Upper lobe of right lung (tissue), 1 donor: ENCODE data around the gene CPVL. TPM values are rescaled to one million over a fixed set of nuclear protein-coding genes. Genes with fewer than 3 reads are reported as not detected.

Source experiments
- ATAC-seq: fragments of 200-7000 bp; cut with Tn5 transposase; one replicate; pipeline ENCODE4 v1.9.1; 2020; ENCODE audit warnings: mild to moderate bottlenecking, moderate library complexity
- DNase-seq: peaks from one replicate; pipeline ENCODE4 v3.0.0-alpha.2; 2020
- H3K27ac ChIP-seq: fragments of 200-600 bp; one replicate; pipeline ENCODE4 v1.8.0; 2022
- H3K27me3 ChIP-seq: fragments of 200-600 bp; one replicate; pipeline ENCODE4 v1.8.0; 2022; ENCODE audit warnings: mild to moderate bottlenecking
- H3K36me3 ChIP-seq: fragments of 200-600 bp; one replicate; pipeline ENCODE4 v1.8.0; 2022
- H3K4me1 ChIP-seq: fragments of 200-600 bp; one replicate; pipeline ENCODE4 v1.8.0; 2022
- H3K4me3 ChIP-seq: fragments of 200-600 bp; one replicate; pipeline ENCODE4 v1.8.0; 2022; ENCODE audit warnings: mild to moderate bottlenecking
- H3K9me3 ChIP-seq: fragments of 200-600 bp; one replicate; pipeline ENCODE4 v1.8.0; 2022
- intact Hi-C: fragments of 100-400 bp; cut with DNase I; formaldehyde crosslinking; loops from one replicate; pipeline ENCODE4 v1.11.0; 2022
- total RNA-seq: library from RNA; stranded (reverse); fragmentation: NEBNext Ultra II Directional; extraction: Animal tissue kit (Norgen Biotek cat#: 25700); gene quantifications from one replicate; pipeline ENCODE4 v1.2.1, GENCODE V29; 2021
- TF ChIP-seq, protein P1 (sequence below): fragments of 200-600 bp; IDR thresholded peaks from one replicate; pipeline ENCODE4 v1.8.0; 2022; ENCODE audit warnings: antibody characterized with exemption
- donor health status: DM: no; HTN: yes; CAD: no; lungs with severe emphysema.

Gene CPVL
- total RNA-seq, 1 donor from 2014 or later, result 31.9 TPM

DNA sequence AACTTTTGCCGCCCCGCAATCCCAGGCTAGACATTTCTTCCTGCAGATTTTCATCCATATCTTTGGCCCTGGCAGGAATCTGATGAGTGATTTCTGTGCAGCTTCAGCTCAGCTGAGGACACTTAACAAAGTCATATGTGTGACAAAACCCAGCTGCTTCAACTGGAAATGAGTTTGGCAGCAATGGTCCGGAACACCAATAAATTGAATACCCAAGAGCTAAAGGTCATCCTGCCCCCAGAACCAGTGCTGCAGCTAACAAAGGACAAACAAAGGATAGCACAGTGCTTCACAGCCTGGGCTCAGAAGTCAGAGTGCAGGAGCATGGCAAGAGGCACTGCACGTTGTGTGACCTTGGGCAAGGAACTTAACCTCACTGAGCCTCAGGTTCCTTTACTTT, 148.2 kb downstream of the CPVL start:
- Histone ChIP-seq H3K36me3 (no peaks in the 10 kb centered on the region), H3K4me1 (no peaks in the 10 kb centered on the region), H3K4me3 (no peak overlapping the region), H3K27ac (no peak overlapping the region), H3K27me3 (no peaks in the 10 kb centered on the region), H3K9me3 (no peaks in the 10 kb centered on the region)
- intact Hi-C loops, result no loop called here
- no peak for DNase-seq
- TF ChIP-seq, protein P1, sequence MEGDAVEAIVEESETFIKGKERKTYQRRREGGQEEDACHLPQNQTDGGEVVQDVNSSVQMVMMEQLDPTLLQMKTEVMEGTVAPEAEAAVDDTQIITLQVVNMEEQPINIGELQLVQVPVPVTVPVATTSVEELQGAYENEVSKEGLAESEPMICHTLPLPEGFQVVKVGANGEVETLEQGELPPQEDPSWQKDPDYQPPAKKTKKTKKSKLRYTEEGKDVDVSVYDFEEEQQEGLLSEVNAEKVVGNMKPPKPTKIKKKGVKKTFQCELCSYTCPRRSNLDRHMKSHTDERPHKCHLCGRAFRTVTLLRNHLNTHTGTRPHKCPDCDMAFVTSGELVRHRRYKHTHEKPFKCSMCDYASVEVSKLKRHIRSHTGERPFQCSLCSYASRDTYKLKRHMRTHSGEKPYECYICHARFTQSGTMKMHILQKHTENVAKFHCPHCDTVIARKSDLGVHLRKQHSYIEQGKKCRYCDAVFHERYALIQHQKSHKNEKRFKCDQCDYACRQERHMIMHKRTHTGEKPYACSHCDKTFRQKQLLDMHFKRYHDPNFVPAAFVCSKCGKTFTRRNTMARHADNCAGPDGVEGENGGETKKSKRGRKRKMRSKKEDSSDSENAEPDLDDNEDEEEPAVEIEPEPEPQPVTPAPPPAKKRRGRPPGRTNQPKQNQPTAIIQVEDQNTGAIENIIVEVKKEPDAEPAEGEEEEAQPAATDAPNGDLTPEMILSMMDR, result no peak
- no peak for ATAC-seq

DNA sequence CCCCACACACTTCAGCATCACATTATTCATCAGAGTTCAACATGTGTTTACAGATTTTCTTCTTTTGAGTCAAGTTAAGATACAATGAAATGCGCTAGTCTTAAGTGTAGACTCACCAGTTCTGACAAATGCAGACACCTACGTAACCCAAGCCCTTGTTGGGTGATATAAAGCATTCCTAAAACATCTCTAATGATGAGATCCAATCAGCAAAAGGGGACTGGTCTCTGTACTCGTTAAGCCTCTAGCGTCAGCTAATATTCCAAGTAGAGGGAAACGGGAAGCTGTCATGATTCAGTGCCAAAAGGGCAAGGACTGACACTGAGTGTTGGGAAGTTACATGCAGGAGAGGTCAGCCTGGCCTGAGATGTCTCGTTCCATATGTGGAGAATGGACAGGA, 149.5 kb downstream of the CPVL start:
- TF ChIP-seq, protein P1, result no peak
- no peaks in the 10 kb centered on the region for H3K36me3 ChIP-seq

DNA sequence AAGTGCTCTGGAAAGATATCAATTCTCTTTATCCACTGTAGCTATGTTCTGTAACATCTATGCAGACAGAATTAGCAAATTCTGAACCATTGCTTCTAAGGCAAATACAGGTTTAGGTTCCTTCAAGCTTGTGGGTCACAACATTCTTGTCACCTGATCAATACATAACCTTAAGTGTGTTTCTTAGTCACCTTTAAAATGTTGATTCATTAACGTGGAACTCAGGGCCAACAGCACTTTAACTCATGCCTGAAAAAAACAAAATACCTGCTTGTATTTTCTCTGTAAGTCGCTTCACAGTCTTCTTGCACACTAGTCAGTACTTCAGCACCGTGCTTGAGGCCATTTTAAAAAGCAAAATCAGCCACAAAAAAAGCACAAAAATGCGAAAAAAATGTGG, 153.0 kb downstream of the CPVL start:
- no peaks in the 10 kb centered on the region for H3K36me3 ChIP-seq
- H3K4me3 ChIP-seq, result no peak overlapping the region
- DNase-seq (no peak), ATAC-seq (no peak)
- H3K9me3 ChIP-seq, result no peaks in the 10 kb centered on the region
- TF ChIP-seq, protein P1, result no peak
- no peaks in the 10 kb centered on the region for H3K4me1 ChIP-seq
- no peaks in the 10 kb centered on the region for H3K27me3 ChIP-seq
- no peak overlapping the region for H3K27ac ChIP-seq
- intact Hi-C loops, result no loop called here

More for the DNA sequence above, 149.5 kb downstream of the CPVL start:
- no peak overlapping the region for H3K27ac ChIP-seq
- no peak overlapping the region for H3K4me3 ChIP-seq
- H3K4me1 ChIP-seq, result no peaks in the 10 kb centered on the region
- H3K9me3 ChIP-seq, result no peaks in the 10 kb centered on the region
- intact Hi-C loops, result no loop called here
- no peak for DNase-seq
- no peak for ATAC-seq
- H3K27me3 ChIP-seq, result no peaks in the 10 kb centered on the region

DNA sequence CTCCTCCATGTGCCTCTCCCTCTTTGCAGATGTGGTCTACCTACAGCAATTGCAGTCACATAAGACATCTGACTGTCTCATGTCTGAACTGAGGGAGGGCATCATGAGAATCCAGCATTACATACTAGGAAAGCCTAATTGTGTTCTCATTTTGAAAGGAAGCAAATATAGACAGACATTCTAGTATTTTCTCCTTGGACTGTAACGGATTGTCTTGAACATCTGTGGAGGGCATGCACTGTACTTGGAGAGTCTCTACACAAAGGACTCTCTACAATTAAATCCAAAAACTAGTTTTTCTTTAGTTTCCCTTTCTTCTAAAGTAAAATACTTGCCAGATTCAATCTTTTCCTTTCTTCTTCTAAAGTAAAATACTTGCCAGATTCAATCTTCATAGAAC, 153.5 kb downstream of the CPVL start:
- Histone ChIP-seq H3K27me3 (no peaks in the 10 kb centered on the region), H3K27ac (no peak overlapping the region), H3K9me3 (no peaks in the 10 kb centered on the region), H3K36me3 (no peaks in the 10 kb centered on the region), H3K4me1 (no peaks in the 10 kb centered on the region), H3K4me3 (no peak overlapping the region)
- ATAC-seq (no peak), DNase-seq (no peak)
- TF ChIP-seq, protein P1, result no peak
- intact Hi-C loops, result no loop called here

DNA sequence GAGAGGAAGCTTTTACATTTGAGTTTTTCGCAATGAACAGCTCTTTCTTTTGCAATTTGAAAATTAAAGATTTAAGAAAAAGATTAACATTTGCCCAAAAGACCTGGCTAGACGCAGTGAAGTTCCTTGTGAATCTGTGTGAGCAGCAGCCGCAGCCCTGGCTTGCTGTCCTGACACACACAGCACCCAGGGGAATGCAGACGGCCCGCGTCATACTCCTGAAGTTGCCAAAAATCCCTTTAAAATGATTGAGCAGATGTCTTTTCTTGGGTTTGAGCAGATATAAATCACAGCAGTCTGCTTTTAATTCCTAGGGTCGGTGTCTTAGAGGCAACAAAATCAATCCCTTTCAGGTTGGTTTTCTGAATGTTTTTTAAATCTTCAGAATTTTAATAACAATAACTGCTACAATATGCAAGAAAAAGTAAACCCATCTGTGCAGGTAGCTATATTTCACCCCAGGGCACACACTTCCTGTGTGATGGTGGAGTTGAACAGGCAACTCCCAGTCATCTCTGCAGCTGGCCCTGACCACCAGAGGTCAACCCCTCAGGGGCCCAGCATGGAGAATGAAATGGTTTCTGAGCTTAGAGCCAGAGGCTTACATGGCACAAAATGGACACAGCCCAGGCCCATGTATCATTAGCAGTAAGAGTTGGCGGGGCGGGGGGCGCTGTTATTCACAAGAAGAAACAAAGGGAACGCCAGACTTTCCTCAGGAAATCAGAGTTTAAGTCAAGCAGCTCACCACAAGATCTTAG, 156.0 kb downstream of the CPVL start:
- ATAC-seq (no peak), DNase-seq (no peak)
- Histone ChIP-seq H3K4me1 (peaks cover 14% of the 10 kb centered on the region), H3K36me3 (no peaks in the 10 kb centered on the region), H3K4me3 (no peak overlapping the region), H3K27ac (no peak overlapping the region), H3K9me3 (no peaks in the 10 kb centered on the region), H3K27me3 (no peaks in the 10 kb centered on the region)
- TF ChIP-seq, protein P1, result no peak
- intact Hi-C loops, result no loop called here
